Frontal cortex (tissue), 4 donors: ENCODE measurements around the gene BANP. TPM values are rescaled to one million over a fixed set of nuclear protein-coding genes. Genes with fewer than 3 reads are reported as not detected.
"Not testable (repeated sequence)": the region's sequence is repeated elsewhere in the genome, so short reads cannot be mapped to it uniquely, and the experiment has no call there.

Experiments used
- DNase-seq, 2 donors: peaks; one replicate each; pipeline ENCODE4 v3.0.0; 2012; ENCODE audit warnings: low spot score in 2 of 2
- FAIRE-seq: peaks from 2 replicates; lab custom pipeline; 2012; peaks lifted over from hg19 to GRCh38; lab: Jason Lieb, UNC
- total RNA-seq: library from RNA; depleted of rRNA; stranded (reverse); fragments of >200 nt; gene quantifications from one replicate; pipeline ENCODE4 v1.2.3, GENCODE V29; 2014
- donor health status: control.
- donor health status: control.
- donor health status: control.

BANP gene
- total RNA-seq, result 40.8 TPM

- DNase-seq (peak; percentile 96 to 97), FAIRE-seq (no peak)
Measured at GRCh38 chr16:87950765-87951551, at the start of gene BANP. BANP (plus strand) TSS chr16:87951434; CDS start chr16:87975116, 23,682 bp downstream.

DNA sequence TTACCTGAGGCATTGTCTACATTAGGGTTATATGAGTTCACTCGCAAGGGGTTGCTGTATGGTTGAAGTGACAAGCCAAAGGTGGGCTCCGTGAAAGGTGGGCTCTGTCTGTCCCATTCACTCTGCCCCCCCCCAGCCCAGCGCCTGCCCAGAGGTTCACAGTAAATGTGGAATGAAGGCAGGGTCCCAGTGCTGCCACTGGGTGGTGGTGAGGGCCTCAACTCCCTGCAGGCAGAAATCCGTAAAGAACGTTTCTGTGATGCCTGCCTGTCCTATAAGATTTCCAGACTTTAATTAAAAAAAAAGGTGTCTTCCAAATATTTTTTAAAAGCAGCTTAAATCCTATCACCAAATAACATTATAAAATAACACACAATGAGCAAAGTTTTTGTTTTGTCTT lies 46.3 kb upstream of the BANP start:
- FAIRE-seq, result not testable (repeated sequence)

GRCh38 chr16:87905521-87905920 lies 45.7 kb upstream of the BANP start:
- not testable (repeated sequence) for FAIRE-seq, DNase-seq

More for the DNA sequence above, 46.3 kb upstream of the BANP start:
- not testable (repeated sequence) for DNase-seq

DNA sequence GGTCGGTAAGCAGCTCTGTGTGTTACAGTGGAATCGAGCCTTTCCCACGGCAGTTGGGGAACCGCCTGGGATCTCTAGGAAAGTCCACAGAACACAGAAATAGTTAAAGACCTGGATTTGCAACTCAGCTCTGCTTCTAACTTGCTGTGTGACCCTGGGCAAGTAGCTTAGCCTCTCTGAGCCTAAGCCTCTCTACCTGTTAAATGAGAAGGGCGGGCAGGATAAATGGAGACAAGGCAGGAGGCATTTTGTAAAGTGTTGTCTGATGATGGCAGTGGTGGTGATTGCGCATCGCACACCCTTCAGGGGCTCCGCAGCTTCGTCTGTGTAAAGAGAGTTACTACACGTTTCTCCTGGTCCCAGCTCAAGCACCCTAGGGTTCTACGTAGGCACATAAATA lies 43.1 kb upstream of the BANP start:
- not testable (repeated sequence) for DNase-seq, FAIRE-seq

DNA sequence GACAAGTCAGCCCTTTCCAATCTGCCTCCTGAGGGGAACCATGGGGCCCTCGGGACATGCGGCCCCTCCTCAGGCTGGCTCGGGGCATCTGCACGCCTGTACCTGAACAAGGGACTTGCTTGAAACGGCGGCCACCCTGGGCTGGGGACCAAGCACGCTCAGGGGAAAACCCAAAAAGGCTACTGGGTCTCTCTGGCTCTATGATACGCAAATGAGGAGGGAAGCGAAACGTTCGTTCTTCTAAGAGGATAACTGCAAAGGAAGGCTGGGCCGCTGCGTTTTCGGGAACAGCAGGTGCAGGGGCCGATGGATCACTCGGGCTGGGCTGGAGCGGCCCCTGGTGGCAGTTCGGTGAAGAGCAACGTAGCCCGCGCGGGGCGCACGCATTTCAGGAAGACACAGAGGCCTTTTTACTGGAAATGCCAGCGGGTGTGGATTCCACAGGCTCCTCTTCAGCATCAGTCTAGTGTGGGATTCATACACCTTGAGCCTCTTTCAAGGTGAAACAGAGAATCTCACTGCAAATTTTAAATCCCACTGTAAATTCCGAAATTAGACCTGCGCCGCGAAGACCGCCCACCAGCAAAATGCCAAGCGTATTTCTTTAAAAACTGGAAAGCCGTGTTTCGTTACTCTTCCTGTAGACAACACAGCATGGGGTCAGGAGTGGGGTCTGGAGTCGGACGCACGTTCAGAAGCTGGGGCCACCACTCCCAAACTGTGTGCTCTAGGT lies 41.9 kb upstream of the BANP start:
- not testable (repeated sequence) for FAIRE-seq
- peak in 1 of 2 donors; percentile 73 for DNase-seq

DNA sequence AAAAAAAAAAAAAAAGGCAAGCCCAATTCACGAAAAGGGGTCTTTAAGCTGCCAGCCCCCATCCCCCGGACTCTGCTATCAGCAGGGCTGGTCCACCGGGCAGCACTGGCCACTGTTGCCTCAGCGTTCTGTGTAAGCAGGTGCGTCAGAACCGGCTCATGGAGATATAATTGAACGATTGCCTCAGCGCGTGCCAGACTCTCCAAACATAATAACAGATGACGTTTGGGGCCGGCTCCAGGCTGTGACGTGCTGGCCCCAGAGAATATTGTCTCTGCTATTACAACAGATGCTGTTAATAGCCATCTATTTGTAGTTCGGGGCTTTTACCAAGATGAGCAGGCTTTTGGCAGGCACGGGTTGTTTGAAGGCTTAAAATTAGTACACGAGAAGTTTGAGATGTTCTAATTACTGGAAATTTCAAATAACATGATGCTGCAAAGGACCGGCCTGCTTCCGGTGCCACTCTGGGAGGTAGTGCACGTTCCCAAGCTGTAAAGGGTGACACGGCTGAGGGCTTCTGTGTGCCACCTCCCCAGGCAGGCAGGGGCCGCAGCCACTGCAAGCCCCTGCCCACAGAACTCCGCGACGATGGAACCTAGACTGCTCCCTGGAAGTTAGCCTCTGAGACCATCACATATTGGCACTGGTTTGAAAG lies 40.0 kb upstream of the BANP start:
- DNase-seq, FAIRE-seq: not testable (repeated sequence)

DNA sequence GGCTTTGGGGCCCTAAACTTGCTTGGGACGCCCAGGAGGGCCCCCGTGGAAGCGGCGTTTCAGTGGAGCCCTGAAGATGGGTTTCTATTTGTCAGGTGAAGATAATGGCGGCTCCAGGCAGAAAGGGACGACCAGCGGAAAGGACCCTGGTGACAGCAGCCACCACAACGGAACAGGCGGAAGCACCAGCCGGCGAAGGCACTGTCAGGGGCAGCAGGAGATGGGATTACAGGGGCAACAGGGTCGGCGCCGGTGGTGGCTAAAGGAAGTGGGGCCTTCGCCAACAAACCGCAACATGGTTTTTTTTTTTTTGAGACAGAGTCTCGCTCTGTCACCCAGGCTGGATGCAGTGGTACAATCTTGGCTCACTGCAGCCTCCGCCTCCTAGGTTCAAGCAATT lies 38.5 kb upstream of the BANP start:
- DNase-seq, FAIRE-seq: not testable (repeated sequence)

GRCh38 chr16:87914021-87914725 lies 37.1 kb upstream of the BANP start:
- not testable (repeated sequence) for DNase-seq, FAIRE-seq

- no peak for FAIRE-seq
Measured at GRCh38 chr16:87914812-87915211, 36.4 kb upstream of the BANP start.

GRCh38 chr16:87917503-87917902 lies 33.7 kb upstream of the BANP start:
- DNase-seq (no peak), FAIRE-seq (no peak)

More at GRCh38 chr16:87914812-87915211, 36.4 kb upstream of the BANP start:
- no peak for DNase-seq

GRCh38 chr16:87918338-87918737 lies 32.9 kb upstream of the BANP start:
- FAIRE-seq, result no peak
- no peak for DNase-seq

GRCh38 chr16:87918866-87919680 lies 32.2 kb upstream of the BANP start:
- FAIRE-seq (no peak), DNase-seq (no peak)

GRCh38 chr16:87919681-87919994 lies 31.6 kb upstream of the BANP start:
- DNase-seq, result no peak

DNA sequence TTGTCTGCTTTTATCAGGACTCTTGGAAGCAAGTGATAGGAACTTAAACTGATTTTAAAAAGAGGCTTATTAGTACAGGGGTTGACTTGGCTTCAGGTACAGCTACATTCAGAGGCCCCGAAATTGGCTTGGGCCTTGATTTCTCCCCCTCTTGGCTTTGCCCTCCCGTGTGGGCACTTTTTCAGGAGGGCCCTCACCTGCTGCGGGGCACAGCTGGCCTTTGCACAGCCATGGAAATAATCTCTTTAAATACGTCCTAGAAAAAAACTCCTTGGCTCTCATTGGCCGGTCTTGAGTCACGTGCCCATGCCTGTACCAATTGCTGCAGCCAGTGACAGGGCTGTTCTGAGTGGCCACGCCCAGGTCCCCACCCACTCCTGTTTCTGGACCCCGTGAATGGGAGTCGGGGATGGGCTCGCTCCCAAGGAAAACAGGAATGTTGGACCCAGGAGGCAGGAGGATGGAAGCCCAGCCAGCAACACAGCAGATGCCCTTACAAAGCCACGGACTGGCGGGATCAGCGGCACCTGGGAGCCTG lies 29.9 kb upstream of the BANP start:
- no peak for DNase-seq
- FAIRE-seq, result no peak

More at GRCh38 chr16:87919681-87919994, 31.6 kb upstream of the BANP start:
- FAIRE-seq, result no peak

- DNase-seq, result no peak
- no peak for FAIRE-seq
Measured at GRCh38 chr16:87922250-87922871, 28.9 kb upstream of the BANP start.

- DNase-seq (no peak), FAIRE-seq (no peak)
Measured at GRCh38 chr16:87924041-87924810, 27.0 kb upstream of the BANP start.

GRCh38 chr16:87924811-87925670 lies 26.2 kb upstream of the BANP start:
- FAIRE-seq (no peak), DNase-seq (no peak)
